PC-3 (cell line): ENCODE measurements around the gene ZNF782. TPM values are rescaled to one million over a fixed set of nuclear protein-coding genes. Genes with fewer than 3 reads are reported as not detected.
A peak's percentile ranks its signal among the peaks of the same experiment; 100 is the strongest.

Experiments
- ATAC-seq: fragments of 200-7000 bp; cut with Tn5 transposase; 2 replicates; pipeline ENCODE4 v1.9.1; 2020; ENCODE audit warnings: mild to moderate bottlenecking, moderate library complexity
- BruUV-seq: library from RNA; stranded (reverse); fragments of 400-500 nt; replicated peaks from 2 replicates; lab custom pipeline; 2021; lab: Mats Ljungman, UMichigan
- CTCF ChIA-PET: fragments of 300-600 bp; sonication (Branson Sonifier 250); formaldehyde crosslinking; loops from one replicate; lab custom pipeline; 2022; ENCODE audit warnings: antibody characterized with exemption; lab: Charles Lee
- POLR2A ChIA-PET: fragments of 300-600 bp; sonication (Branson Sonifier 250); formaldehyde crosslinking; loops from one replicate; lab custom pipeline; 2022; ENCODE audit warnings: antibody characterized with exemption; ENCODE audit not compliant: unreplicated experiment; lab: Charles Lee
- DNase-seq: peaks from one replicate; pipeline ENCODE4 v3.0.0-alpha.2; 2015
- H2AFZ ChIP-seq: fragments of 300-600 bp; sonication (generic); 2 replicates; pipeline ENCODE4 v1.6.0; 2016; ENCODE audit warnings: antibody characterized with exemption, low read length
- H3F3A ChIP-seq: fragments of 300-600 bp; sonication (generic); one replicate; pipeline ENCODE4 v1.6.0; 2017; ENCODE audit warnings: antibody characterized with exemption, low read length, control low read depth, mild to moderate bottlenecking; ENCODE audit not compliant: unreplicated experiment
- H3K27ac ChIP-seq: fragments of 300-600 bp; sonication (generic); 2 replicates; pipeline ENCODE4 v1.5.1; 2016; ENCODE audit warnings: mild to moderate bottlenecking, low read length
- H3K27me3 ChIP-seq: fragments of 300-600 bp; sonication (generic); 2 replicates; pipeline ENCODE4 v1.6.1; 2016; ENCODE audit warnings: low read length, mixed read lengths
- H3K36me3 ChIP-seq: fragments of 300-600 bp; sonication (generic); 2 replicates; pipeline ENCODE4 v1.6.1; 2016; ENCODE audit warnings: low read depth, mixed run types, low read length, mixed read lengths
- H3K4me1 ChIP-seq: fragments of 300-600 bp; sonication (generic); 2 replicates; pipeline ENCODE4 v1.5.1; 2016; ENCODE audit warnings: low read length; ENCODE audit not compliant: insufficient read depth
- H3K4me2 ChIP-seq: fragments of 300-600 bp; sonication (generic); 2 replicates; pipeline ENCODE4 v1.6.0; 2016; ENCODE audit warnings: low read length
- H3K4me3 ChIP-seq: fragments of 300-600 bp; sonication (generic); 2 replicates; pipeline ENCODE4 v1.5.1; 2016; ENCODE audit warnings: mild to moderate bottlenecking, low read length, mixed read lengths
- H3K79me2 ChIP-seq: fragments of 300-600 bp; sonication (generic); 2 replicates; pipeline ENCODE4 v1.6.1; 2017; ENCODE audit warnings: low read length, mixed read lengths
- H3K9ac ChIP-seq: fragments of 300-600 bp; sonication (generic); 2 replicates; pipeline ENCODE4 v1.6.0; 2016; ENCODE audit warnings: mild to moderate bottlenecking, low read length
- H3K9me2 ChIP-seq: fragments of 300-600 bp; sonication (generic); replicated peaks from 2 replicates; pipeline ENCODE4 v1.6.1; 2016; ENCODE audit warnings: mixed run types, low read length, mixed read lengths
- H3K9me3 ChIP-seq: fragments of 300-600 bp; sonication (generic); 2 replicates; pipeline ENCODE4 v1.6.1; 2016; ENCODE audit warnings: low read length, mixed read lengths
- H4K20me1 ChIP-seq: fragments of 300-600 bp; sonication (generic); 2 replicates; pipeline ENCODE4 v1.6.1; 2016; ENCODE audit warnings: low read length, mixed read lengths
- CTCF ChIP-seq: fragments of 300-600 bp; sonication (generic); conservative IDR thresholded peaks from 2 replicates; pipeline ENCODE4 v1.5.1; 2017; ENCODE audit warnings: antibody characterized with exemption, low read depth, mild to moderate bottlenecking, low read length
- EZH2 ChIP-seq: fragments of 300-600 bp; sonication (generic); IDR thresholded peaks from one replicate; pipeline ENCODE4 v1.6.1; 2017; ENCODE audit warnings: antibody characterized with exemption, mild to moderate bottlenecking, low read length; ENCODE audit not compliant: unreplicated experiment
- EZH2phosphoT487 ChIP-seq: fragments of 300-600 bp; sonication (generic); IDR thresholded peaks from 2 replicates; pipeline ENCODE4 v1.6.1; 2018; ENCODE audit warnings: mild to moderate bottlenecking, antibody characterized with exemption, low read length, borderline replicate concordance
- intact Hi-C: fragments of 100-400 bp; cut with micrococcal nuclease; formaldehyde crosslinking; loops from 2 replicates; pipeline ENCODE4 v1.9.0; 2023
- total RNA-seq: library from RNA; depleted of rRNA; stranded (reverse); fragments of >200 nt; gene quantifications from 2 replicates; pipeline ENCODE4 v1.2.3, GENCODE V29; 2014

The ZNF782 gene
- total RNA-seq, 1 experiment from 2014 or later, result 5.0 TPM

- H3K4me2 ChIP-seq, result peak overlapping the region; percentile 58
- no peak for DNase-seq
- TF ChIP-seq EZH2phosphoT487, result no peak
- TF ChIP-seq CTCF, result no peak
- TF ChIP-seq EZH2, result no peak
- no peaks in the 10 kb centered on the region for H3K79me2 ChIP-seq
- peak overlapping the region; percentile 57 for H3K27ac ChIP-seq
- H3K9me3 ChIP-seq, result no peaks in the 10 kb centered on the region
- H3K9ac ChIP-seq, result no peak overlapping the region
- CTCF ChIA-PET, result no interaction called here
- no peak overlapping the region for H3K4me3 ChIP-seq
- BruUV-seq, result no TSS peak
- H2AFZ ChIP-seq, result no peak overlapping the region
- H3F3A ChIP-seq, result no peaks in the 10 kb centered on the region
- no peak for ATAC-seq
- no peaks in the 10 kb centered on the region for H3K36me3 ChIP-seq
- H3K4me1 ChIP-seq, result peaks cover 17% of the 10 kb centered on the region
- POLR2A ChIA-PET, result no interaction called here
- no peaks in the 10 kb centered on the region for H3K9me2 ChIP-seq
- no peaks in the 10 kb centered on the region for H4K20me1 ChIP-seq
- intact Hi-C loops, result no loop called here
- H3K27me3 ChIP-seq, result no peaks in the 10 kb centered on the region
Observed at GRCh38 chr9:96883922-96884321, 29.6 kb upstream of the ZNF782 start.

GRCh38 chr9:96877269-96877668 is 23.0 kb upstream of the ZNF782 start:
- Histone ChIP-seq H3K4me3 (no peak overlapping the region), H3K4me1 (peaks cover 11% of the 10 kb centered on the region; the same call in 1 of the 2 replicates), H3K9ac (no peak overlapping the region), H2AFZ (no peak overlapping the region), H3K9me3 (no peaks in the 10 kb centered on the region), H3K79me2 (no peaks in the 10 kb centered on the region), H4K20me1 (no peaks in the 10 kb centered on the region), H3F3A (no peaks in the 10 kb centered on the region), H3K27me3 (no peaks in the 10 kb centered on the region), H3K9me2 (no peaks in the 10 kb centered on the region), H3K27ac (no peak overlapping the region), H3K4me2 (no peak overlapping the region), H3K36me3 (no peaks in the 10 kb centered on the region)
- no peak for TF ChIP-seq EZH2phosphoT487
- TF ChIP-seq EZH2, result no peak
- no peak for TF ChIP-seq CTCF
- BruUV-seq, result no TSS peak
- ATAC-seq (no peak), DNase-seq (no peak)
- POLR2A ChIA-PET, result no interaction called here
- intact Hi-C loops, result loop anchor here (5.0 kb wide), 1 partner anchor 230 kb away; no protein-coding TSS in a partner anchor
- CTCF ChIA-PET, result no interaction called here

- no peaks in the 10 kb centered on the region for H4K20me1 ChIP-seq
- H3K4me1 ChIP-seq, result peaks cover 11% of the 10 kb centered on the region; the same call in 1 of the 2 replicates
- H3K36me3 ChIP-seq, result no peaks in the 10 kb centered on the region
- DNase-seq, result peak; percentile 72
- TSS peak; percentile 34 for BruUV-seq
- H3F3A ChIP-seq, result no peaks in the 10 kb centered on the region
- peak; percentile 89 for ATAC-seq
- intact Hi-C loops, result loop anchor here (5.0 kb wide), 1 partner anchor 232 kb away; no protein-coding TSS in a partner anchor
- H3K79me2 ChIP-seq, result no peaks in the 10 kb centered on the region
- H3K27ac ChIP-seq, result peak overlapping the region; percentile 84
- peak overlapping the region; percentile 74 for H3K4me3 ChIP-seq
- peak overlapping the region; percentile 89 for H2AFZ ChIP-seq
- peak overlapping the region; percentile 76 for H3K9ac ChIP-seq
- no peaks in the 10 kb centered on the region for H3K27me3 ChIP-seq
- no peaks in the 10 kb centered on the region for H3K9me3 ChIP-seq
- no peaks in the 10 kb centered on the region for H3K9me2 ChIP-seq
- CTCF ChIA-PET, result interaction anchor here (0.7 kb wide), 1 partner anchor 19 kb away, joined by 3 read pairs; no protein-coding TSS in a partner anchor
- peak overlapping the region; percentile 93 for H3K4me2 ChIP-seq
- POLR2A ChIA-PET, result no interaction called here
- TF ChIP-seq CTCF, result peak; percentile 35; the same call in 1 of the 2 replicates
- no peak for TF ChIP-seq EZH2phosphoT487
Observed at GRCh38 chr9:96875461-96876142, 21.3 kb upstream of the ZNF782 start.
